ENCODE results near the gene DOCK8.

DNA sequence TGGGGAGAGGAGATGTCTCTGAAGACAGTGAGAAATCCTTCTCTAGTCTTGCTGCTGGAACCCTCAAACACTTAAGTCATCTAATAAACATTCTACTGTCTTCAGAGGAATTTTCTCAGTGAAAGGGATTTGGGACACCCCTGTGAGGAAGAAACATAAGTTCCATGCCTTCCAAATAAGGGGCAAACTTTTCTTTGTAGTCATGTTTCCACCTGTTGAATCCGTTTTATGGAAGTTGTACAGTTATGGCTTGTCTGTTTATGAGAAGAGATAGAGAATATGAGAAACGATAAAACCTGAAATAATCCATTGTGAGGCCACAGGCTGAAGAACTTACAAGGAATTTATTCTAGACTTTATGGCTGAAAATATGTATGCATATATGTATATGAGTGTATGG, 49.6 kb downstream of the DOCK8 start:
- TF ChIP-seq, protein P1, sequence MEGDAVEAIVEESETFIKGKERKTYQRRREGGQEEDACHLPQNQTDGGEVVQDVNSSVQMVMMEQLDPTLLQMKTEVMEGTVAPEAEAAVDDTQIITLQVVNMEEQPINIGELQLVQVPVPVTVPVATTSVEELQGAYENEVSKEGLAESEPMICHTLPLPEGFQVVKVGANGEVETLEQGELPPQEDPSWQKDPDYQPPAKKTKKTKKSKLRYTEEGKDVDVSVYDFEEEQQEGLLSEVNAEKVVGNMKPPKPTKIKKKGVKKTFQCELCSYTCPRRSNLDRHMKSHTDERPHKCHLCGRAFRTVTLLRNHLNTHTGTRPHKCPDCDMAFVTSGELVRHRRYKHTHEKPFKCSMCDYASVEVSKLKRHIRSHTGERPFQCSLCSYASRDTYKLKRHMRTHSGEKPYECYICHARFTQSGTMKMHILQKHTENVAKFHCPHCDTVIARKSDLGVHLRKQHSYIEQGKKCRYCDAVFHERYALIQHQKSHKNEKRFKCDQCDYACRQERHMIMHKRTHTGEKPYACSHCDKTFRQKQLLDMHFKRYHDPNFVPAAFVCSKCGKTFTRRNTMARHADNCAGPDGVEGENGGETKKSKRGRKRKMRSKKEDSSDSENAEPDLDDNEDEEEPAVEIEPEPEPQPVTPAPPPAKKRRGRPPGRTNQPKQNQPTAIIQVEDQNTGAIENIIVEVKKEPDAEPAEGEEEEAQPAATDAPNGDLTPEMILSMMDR (conservative IDR thresholded peaks at IDR 0.05; ENCODE audit: low read depth in 2 of 2), result no peak
- TF ChIP-seq EZH2 (IDR thresholded peaks at IDR 0.05; ENCODE audit: low read depth, unreplicated experiment) (no peak), POLR2AphosphoS5 (IDR thresholded peaks at IDR 0.05; ENCODE audit: low read depth) (no peak), CREB1 (CRISPR knock-in tag; IDR thresholded peaks at IDR 0.05; ENCODE audit: low read depth) (no peak)
- TF ChIP-seq, protein P2, sequence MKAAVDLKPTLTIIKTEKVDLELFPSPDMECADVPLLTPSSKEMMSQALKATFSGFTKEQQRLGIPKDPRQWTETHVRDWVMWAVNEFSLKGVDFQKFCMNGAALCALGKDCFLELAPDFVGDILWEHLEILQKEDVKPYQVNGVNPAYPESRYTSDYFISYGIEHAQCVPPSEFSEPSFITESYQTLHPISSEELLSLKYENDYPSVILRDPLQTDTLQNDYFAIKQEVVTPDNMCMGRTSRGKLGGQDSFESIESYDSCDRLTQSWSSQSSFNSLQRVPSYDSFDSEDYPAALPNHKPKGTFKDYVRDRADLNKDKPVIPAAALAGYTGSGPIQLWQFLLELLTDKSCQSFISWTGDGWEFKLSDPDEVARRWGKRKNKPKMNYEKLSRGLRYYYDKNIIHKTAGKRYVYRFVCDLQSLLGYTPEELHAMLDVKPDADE (IDR thresholded peaks at IDR 0.05), result no peak

Data from GM23338 (cell line).